Fibroblast of skin of left quadriceps (primary cell): ENCODE measurements around the gene KCNC1.
A peak's percentile ranks its signal among the peaks of the same experiment; 100 is the strongest.

ENCODE experiments used
- DNase-seq, 2 experiments: peaks; one replicate each; pipeline ENCODE4 v3.0.0-alpha.2; 2013; ENCODE audit warnings: low read depth in 2 of 2

Gene KCNC1

GRCh38 chr11:17773674-17774073, 39.1 kb downstream of the KCNC1 start:
- no peak for DNase-seq

GRCh38 chr11:17774232-17775034, 39.9 kb downstream of the KCNC1 start:
- DNase-seq = no peak

- DNase-seq = no peak
Measured at GRCh38 chr11:17775035-17775348, 40.4 kb downstream of the KCNC1 start.

GRCh38 chr11:17775507-17776211, 41.1 kb downstream of the KCNC1 start:
- DNase-seq = no peak

GRCh38 chr11:17776212-17776875, 41.8 kb downstream of the KCNC1 start:
- DNase-seq = no peak

- DNase-seq = no peak
Measured at GRCh38 chr11:17777086-17777737, 42.6 kb downstream of the KCNC1 start.

- DNase-seq = no peak
Measured at GRCh38 chr11:17777738-17778091, 43.1 kb downstream of the KCNC1 start.

- no peak for DNase-seq
Measured at GRCh38 chr11:17778352-17778751, 43.8 kb downstream of the KCNC1 start.

- DNase-seq = no peak
Measured at GRCh38 chr11:17778956-17779860, 44.6 kb downstream of the KCNC1 start.

GRCh38 chr11:17779861-17780594, 45.4 kb downstream of the KCNC1 start:
- DNase-seq = no peak

GRCh38 chr11:17780668-17781067, 46.1 kb downstream of the KCNC1 start:
- DNase-seq = no peak

GRCh38 chr11:17781221-17781620, 46.6 kb downstream of the KCNC1 start:
- no peak for DNase-seq

- no peak for DNase-seq
Measured at GRCh38 chr11:17781626-17782025, 47.0 kb downstream of the KCNC1 start.

- DNase-seq = no peak
Measured at GRCh38 chr11:17782145-17782544, 47.6 kb downstream of the KCNC1 start.

- no peak for DNase-seq
Measured at GRCh38 chr11:17782603-17783337, 48.2 kb downstream of the KCNC1 start.

GRCh38 chr11:17783878-17784277, 49.3 kb downstream of the KCNC1 start:
- DNase-seq = no peak

GRCh38 chr11:17786824-17787525, 52.4 kb downstream of the KCNC1 start:
- peak; percentile 14 to 32 for DNase-seq

GRCh38 chr11:17788084-17788483, 53.5 kb downstream of the KCNC1 start:
- no peak for DNase-seq

GRCh38 chr11:17790453-17790852, 55.9 kb downstream of the KCNC1 start:
- DNase-seq = peak in 1 of 2 experiments; percentile 20
